Measurements from ENCODE around the gene RAB14.

The RAB14 gene

DNA sequence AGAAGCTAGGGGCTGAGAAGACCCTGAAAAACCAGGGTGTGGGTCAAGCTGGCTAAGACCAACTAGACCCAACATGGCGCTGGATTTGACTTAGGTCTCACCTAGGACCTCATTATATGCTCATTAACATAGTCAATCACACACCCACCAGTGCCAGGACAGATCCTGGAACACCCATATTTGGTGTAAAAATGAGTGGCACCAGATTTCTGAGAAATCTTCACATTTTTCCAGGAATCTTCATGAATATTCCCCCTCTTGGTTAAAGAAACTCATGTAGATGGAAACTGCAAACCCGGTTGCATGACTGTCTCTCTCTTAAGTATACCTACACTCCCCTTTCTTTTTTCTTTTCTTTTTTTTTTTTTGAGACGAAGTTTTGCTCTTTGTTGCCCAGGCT lies 17.9 kb upstream of the RAB14 start:
- no peak for DNase-seq (ENCODE audit: low read depth)

DNA sequence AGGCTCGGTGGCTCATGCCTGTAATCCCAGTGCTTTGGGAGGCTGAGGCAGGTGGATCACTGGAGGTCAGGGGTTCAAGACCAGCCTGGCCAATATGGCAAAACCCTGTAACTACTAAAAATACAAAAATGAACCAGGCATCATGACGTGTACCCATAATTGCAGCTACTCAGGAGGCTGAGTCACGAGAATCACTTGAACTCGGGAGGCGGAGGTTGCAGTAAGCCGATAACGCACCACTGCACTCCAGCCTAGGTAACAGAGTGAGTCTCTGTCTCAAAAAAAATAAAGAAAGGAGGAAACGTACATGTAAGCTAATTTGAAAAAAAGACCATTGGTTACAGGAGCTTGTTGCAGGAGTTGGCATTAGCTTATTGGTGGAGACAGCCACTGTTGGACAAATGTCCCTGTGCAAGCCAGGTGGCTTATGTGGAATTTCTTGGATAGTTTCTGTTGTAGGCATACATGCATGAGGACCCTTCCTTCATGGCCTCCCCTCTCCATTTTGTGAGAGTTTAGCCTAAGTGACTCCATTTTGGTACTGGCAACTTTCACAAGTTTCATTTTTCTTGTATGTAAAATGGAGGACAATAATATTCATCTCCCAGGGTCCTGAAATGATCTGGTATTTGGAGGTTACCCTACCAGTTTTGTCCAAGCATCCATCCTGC lies 16.8 kb upstream of the RAB14 start:
- no peak for DNase-seq (ENCODE audit: low read depth)

DNA sequence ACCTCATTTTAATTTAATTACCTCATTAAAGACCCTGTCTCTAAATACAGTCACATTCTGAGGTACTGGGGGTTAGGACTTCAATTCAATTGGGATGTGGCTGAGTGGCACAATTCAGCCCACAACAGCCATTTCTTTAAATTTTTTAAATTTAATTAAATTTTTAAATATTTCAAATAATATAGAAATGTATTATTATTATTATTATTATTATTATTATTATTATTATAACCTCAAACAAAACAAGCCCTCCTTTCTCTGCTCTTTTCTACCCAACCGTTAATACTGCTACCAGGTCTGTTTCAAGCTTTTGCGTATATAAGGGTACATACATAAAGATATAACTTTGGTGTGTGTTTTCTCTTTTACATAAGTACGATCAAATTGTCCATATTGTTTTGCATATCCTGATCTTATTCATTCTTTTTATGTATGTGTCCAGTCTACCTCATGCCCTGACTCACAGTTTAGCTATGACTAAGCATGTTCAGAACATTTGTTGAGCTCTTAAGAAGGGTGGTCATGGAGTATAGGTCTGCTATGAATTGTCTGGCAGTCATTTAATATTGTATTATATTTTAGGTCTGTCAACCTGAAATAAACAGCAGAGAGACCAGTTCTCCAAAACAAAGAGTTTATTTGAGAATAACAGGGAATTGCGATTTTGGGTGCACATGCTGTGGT lies 16.1 kb upstream of the RAB14 start:
- peak; percentile 35 for DNase-seq (ENCODE audit: low read depth)

DNA sequence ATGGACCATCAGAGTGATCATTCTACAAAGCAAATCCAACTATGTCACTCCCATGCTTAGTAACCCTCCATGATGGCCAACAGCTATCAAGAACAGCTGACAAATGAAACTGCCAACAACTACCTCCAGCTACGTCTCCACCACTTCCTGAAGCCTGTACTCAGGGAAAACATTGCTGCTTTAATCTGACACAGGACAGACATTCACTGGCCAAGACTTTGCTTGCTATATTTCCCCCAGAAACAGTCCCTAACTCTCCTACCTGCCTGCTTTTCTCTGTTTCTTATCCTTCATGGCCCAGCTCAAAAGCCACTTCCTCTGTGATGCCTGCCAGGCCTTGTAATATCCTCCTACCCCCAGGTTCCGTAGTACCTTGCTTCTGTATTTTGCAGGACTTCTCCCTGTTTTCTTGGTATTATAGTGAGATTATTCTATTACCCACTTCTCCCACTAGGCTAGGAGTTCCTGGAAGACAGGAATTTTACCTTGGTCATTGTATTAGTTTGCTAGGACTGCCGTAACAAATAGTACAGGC lies 14.7 kb upstream of the RAB14 start:
- no peak for DNase-seq (ENCODE audit: low read depth)

DNA sequence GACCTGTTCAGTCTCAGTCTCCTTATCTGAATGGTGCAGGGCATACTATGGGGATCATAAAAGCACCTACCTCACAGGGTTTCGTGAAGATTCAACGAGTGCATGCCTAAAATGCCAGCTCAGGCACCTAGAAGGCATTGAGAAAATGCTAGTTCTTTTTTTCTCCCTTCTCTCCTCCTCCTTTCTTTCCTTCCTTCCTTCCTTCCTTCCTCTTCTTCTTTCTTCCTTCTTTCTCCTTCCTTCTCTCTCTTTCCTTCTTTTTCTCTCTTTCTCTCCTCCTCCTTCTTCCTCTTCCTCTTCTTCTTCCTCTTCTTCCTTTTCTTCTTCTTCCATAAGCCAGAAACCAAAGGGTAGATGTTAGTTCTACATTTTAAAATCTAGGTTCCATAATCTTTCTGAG lies 12.3 kb upstream of the RAB14 start:
- DNase-seq (ENCODE audit: low read depth), result no peak

DNA sequence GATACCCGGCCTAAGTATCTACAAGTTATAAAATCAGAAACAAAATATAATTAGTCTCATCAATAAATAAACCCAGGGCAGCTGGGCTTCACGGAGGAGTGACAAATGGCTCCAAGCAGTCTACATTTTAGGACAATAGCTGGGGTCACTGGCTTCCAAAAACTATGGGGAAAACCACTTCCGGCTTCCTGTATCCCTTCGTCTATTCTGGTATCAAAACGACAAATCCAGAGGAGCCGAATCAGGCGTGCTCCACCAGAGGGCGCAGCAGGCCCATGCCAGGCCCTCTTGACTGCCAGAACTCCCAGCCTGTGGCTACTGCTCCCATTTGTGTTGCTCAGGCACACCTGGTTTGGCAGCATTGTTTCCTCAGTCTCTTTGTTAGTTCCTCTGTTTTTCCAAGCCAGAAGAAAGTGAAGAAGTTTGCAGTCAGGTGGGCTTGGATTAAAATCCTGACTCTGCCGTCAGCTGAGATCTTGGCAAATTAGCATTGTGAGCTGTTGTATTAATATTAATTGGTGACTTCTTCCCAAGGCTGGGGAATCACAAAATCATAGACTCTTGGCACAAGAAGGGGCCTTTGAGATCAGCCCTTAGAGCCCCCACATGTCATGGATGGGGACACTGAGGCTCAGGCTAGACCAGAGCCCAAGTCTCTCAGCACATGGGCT lies 11.6 kb upstream of the RAB14 start:
- DNase-seq (ENCODE audit: low read depth), result peak; percentile 76

DNA sequence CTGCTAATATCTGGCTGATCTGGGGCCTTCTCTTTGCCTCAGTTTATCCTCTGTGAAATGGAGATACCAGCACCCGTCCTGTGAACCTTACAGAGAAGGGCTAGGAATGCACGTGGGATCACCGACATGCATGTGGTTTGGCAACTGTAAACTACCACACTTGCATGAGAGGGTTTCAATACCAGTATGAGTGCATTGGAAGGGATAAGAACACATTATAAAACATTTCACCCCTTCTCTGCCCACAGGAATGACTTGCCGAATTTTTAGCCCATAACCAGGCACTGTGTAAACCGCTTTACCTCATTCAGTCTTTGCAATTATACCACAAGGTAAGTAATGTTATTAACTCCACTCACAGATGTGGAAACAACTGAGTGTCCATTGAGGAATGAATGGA lies 8.9 kb upstream of the RAB14 start:
- DNase-seq (ENCODE audit: low read depth), result no peak

DNA sequence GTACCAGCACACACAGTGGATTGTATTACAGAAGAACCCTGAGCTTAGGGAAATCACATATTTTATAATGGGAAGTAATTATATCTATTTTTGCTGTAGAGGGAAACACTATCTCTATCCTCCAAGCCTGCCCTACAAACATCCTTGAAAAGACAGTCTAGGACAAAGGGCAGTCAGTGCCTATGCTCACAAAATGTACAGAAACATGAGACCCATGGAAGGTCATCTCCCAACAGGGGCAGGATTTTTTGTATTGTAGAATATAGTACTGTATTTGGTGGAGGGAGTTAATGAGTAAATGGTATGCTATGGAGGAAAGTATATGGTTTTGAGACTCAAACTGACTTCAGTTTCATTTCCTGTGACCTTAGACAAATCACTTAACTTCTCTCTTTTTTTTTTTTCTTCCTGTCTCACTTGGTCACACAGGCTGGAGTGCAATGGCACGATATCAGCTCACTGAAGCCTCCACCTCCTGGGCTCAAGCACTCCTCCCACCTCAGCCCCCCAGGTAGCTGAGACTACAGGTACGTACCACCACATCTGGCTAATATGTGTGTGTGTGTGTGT lies 5.8 kb upstream of the RAB14 start:
- DNase-seq (ENCODE audit: low read depth), result no peak

DNA sequence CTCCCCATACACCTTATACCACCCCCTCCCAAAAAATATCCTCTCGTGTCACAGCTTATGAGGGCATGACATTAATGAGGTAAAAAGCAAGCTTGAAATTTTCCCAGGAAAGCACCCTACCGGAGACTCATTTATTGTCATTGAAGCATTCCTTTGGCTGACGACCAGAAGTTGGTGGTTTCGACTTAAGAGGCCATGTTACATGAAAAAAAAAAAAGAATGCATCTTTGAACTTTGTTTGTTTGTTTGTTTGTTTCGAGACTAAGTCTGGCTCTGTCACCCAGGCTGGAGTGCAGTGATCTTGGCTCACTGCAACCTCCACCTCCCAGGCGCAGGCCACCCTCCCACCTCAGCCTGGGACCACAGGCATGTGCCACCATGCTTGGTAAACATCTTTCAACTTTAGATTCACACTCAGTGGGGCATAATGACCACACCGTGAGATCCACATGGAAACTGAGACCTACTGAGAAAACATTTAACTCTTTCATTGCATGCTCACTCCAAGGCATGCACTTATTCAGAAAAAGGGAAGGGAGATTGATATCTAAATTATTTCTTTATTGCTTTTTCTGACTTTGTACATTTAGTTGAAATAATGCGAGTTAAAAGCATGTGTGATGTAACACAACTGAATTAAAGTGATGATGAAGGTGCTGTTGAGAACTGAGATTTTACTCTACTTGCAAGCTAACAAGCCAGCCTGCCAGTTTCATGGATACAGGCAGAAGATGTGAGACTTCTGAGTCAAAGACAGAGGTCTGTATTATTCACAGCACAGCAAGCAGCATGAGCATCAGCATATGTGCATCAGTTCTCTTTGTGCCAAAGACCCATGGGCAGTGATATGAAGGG lies 5.1 kb upstream of the RAB14 start:
- DNase-seq (ENCODE audit: low read depth), result peak; percentile 53

DNA sequence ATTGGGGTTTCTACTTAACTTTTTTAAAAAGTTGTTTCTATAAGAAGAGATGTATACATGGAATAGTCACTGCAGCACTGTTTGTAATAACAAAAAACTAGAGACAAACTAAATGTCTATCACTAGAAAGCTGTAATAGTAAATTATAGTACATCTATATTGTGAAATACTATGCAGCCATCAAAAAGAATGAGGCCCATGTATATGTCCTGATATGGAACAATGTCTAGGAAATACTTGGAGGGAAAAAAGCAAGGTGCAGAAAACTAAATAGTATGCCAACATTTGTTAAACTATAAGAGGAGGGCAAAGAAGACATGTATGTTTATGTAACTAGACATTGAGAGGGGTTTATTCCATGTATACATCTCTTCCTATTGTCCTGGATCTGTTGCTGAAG lies 2.9 kb upstream of the RAB14 start:
- DNase-seq (ENCODE audit: low read depth), result no peak

DNA sequence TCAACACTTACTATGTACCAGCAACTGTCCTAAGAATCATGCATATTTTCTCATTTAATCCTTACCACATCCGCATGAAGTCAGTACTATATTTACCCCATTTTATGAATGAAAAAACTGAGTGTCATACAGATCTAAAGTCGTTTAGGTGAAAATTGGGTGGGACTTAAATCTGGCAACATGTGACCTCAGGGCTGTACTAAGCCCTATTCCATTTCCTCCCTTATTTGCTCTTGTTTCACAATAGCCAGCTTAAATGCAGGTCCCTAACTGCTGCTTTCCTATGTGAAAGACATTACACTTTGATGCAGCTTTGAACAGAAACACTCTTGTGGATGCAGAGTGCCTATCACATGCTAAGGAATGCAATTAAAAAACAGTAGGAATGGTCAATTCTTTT lies 2.5 kb upstream of the RAB14 start:
- no peak for DNase-seq (ENCODE audit: low read depth)

DNA sequence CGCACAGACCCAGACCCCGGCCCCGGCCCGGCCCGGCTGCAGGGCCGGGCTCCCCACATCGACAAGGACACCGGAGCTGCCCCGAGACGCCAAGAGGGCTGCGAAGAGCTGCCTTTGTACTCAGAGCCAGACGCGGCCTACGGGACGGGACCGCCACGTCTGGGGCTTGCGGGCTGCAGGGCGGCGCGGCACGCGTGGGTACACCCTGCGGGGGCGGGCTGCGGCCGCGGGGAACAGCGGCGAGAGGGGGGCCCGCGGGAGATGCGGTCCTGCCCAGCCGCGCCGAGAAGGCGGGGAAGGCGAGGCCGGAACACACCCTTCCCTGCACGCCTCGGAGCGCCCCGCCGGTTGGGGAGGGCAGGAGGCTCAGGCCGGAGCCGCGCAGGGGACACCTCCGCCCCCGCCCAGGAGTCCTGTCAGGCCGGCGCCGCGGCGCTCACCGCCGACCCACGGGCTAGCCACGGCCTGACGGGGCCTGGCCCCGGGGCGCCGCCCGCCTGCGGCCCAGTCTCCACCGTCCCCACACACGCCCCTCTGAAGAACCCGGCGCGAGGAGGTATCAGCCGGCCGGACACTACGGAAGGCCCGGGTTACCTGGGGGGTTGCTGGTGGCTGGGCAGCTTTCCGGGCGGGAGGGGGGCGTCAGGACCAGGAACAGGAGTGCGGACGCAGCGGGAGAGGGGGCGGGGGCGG lies 478 bp downstream of the RAB14 start:
- no peak for DNase-seq (ENCODE audit: low read depth)

DNA sequence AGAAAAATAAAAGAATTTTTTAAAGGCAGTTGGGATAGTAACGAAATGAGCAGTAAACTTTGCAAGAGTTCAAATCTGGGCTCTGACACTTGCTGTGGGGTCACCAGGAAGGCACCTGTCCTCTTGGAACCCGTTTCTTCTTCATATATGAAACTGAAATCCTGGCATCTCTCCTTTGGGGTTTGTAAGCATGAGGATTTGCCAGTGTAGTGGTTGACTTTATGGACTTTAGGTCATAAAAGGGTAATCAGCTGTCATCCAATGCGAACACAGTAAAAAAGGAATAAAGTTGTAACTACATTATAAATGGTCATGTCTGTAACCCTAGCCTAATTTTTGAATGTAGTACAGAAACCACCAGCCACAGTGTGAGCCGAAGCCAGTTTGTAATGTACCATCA lies 1.3 kb downstream of the RAB14 start:
- no peak for DNase-seq (ENCODE audit: low read depth)

DNA sequence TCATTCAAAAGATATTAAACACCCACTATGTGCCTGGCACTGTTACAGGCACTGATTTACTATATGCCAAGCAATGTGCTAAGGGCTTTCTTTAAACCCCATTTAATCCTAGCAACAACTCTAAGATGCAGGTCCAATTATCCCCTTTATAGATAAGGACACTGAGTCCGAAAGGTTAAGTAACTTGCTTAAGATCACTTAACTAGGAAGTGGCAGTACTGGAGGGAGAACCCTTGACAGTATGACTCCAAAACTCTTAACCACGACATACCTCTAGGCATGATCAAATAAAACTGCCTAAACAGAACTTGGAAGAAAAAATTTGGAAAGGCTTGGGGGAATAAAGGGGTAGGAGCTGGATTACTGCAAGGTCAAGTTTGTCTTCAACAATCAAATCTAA lies 1.7 kb downstream of the RAB14 start:
- DNase-seq (ENCODE audit: low read depth), result no peak

DNA sequence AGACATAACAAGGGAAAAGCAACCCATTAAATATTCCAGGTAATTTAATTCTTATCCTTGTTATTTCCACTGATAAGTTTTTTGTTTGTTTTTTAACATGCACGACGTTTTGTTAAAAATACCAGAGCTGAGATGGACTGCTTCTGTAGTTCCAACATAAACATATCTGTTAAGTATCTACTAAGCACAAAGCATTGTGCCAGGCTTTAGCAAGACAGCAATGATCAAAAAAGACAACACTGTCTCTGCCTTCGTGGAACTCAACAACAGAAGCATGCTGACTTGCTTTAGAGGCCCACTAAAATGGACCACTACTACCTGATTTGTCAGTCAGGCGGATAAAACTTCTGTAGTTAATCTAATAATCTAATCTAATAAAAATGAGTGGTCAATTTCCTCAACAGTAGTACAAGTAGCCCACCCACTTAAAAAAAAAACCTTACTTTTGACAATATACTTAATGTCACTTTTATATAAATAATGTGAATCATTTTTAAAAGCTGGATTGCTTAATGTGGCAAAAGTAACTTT lies 3.1 kb downstream of the RAB14 start:
- DNase-seq (ENCODE audit: low read depth), result no peak

DNA sequence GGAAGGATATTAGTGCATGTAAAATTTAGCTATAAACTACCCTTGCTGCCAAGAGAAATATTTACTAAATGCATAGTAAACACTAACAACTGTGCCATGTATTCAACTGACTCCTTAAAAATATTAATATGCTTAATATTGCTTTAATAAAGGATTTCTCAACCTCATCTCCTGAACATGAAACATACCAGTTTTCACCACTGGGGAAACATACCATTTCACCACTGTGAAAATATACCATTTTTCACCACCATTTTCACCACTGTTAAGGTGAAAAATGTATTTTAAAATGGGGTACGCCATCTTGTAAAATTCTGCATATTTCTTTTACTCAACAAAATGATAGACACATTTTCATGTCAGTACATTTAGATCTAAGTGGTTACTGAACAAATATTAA lies 4.5 kb downstream of the RAB14 start:
- DNase-seq (ENCODE audit: low read depth), result no peak

DNA sequence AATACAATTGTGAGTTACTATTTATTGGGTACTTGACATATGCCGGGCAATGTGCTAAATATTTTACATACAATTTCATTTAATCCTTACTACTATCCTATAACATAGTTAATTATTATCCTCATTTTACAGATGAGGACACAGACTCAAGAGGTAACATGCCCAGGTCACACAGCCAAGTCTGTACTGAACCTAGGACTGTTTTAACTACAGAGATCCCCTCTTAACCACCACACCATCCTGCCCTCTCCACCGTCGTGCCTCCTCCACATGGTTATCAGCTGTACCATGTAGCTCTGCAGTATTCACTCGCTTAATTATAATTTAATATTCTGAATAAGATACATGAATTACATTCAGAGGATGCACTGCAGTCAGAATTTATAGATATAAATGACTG lies 5.3 kb downstream of the RAB14 start:
- no peak for DNase-seq (ENCODE audit: low read depth)

DNA sequence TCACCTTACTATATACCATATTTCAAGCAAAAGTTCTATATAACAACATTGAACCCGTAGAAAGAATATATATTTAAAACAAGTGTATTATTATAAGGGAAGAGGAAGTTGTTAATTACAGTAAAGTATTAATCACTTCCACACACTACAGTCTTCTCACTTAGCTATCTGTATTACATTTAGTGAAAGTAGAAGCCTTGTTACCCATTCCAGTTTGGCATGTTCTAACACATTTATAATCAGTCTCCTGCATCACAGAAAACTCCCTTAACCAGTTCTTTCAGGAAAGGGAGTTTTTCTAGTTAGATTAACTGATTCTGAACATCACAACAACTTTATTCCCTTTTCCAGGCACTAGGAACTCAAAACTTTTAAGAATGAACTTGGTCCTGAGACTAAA lies 6.9 kb downstream of the RAB14 start:
- no peak for DNase-seq (ENCODE audit: low read depth)

DNA sequence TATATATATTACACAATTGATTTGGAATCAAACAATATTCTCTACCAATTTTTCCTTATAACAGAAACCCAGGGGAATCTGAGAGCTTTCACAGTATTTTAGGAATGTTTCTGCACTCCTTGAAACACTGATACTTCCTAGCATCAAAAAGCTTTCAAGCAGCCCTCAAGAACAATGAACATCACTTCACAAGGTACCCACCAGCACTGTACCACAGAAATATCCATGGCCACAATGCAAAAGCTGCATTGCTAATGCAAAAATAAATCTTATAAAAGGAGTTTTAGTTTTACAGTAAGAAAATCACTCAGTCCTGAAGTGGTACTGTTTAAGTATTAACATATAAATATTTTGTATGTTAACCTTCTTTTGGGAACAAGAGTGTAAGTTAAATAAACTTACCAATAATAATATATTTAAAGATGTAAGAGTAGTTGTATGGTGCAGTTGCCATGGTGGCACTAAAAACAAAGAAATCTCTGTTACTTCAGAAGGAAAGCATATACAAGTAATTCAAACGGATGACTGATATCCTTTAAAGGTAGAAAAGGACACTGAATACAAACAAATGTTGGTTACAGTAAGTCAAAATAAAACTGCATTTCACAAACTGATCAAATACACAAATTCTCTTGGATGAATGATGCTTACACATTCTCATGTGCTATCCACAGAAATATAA lies 8.6 kb downstream of the RAB14 start:
- DNase-seq (ENCODE audit: low read depth), result no peak

DNA sequence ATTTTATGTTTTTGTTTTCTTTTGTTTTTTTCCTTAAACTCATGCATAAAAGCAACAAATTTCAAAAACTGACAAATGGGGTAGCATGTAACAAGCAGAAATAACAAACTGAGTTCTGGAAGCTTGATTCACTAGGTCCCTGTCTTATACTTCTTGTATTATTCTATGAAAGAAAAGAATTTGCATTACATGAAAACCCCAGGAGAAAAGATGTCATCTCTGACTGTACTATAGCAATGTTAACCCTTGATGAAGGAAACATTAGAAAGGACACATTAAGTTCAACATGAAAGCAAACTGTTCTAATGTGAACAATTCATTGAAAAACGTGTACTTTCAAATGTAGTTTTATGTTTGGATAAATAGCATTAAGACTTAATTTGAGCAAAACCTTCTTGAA lies 9.2 kb downstream of the RAB14 start:
- DNase-seq (ENCODE audit: low read depth), result no peak

DNA sequence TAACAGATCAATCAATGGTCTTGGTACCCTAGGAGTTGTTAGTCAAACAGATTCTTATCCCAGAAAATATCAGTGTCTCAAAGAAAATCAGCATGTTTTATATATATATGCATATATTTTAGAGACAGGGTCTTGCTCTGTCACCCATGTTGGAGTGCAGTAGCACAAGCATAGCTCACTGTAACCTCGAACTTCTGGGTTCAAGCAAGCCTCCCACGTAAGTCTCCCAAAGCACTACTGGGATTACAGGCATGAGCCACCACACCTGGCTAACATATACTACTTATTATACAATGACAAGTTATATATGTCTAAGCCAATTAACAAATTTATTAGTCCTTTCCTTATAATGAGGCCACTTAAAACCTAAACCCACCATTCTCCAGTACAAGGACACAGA lies 10.4 kb downstream of the RAB14 start:
- DNase-seq (ENCODE audit: low read depth), result no peak
